A673 (cell line): ENCODE results near the gene ZBTB16. TPM values are rescaled to one million over a fixed set of nuclear protein-coding genes. Genes with fewer than 3 reads are reported as not detected.

Experiments used
- BruUV-seq: library from RNA; stranded (reverse); fragments of 400-500 nt; replicated peaks from 2 replicates; lab custom pipeline; 2021; lab: Mats Ljungman, UMichigan
- CTCF ChIA-PET: fragments of 300-600 bp; sonication (Branson Sonifier 250); formaldehyde crosslinking; loops from one replicate; lab custom pipeline; 2022; ENCODE audit warnings: antibody characterized with exemption; lab: Charles Lee
- POLR2A ChIA-PET: fragments of 300-600 bp; sonication (Branson Sonifier 250); formaldehyde crosslinking; loops from one replicate; lab custom pipeline; 2022; ENCODE audit warnings: antibody characterized with exemption; ENCODE audit not compliant: low non-redundant PET; lab: Charles Lee
- DNase-seq: peaks from one replicate; pipeline ENCODE4 v3.0.0-alpha.2; 2015; ENCODE audit warnings: low spot score
- H3K27ac ChIP-seq: fragments of 200-600 bp; sonication (generic); 2 replicates; pipeline ENCODE4 v1.5.1; 2016; ENCODE audit warnings: mixed run types, low read depth, mild to moderate bottlenecking, mixed read lengths, antibody characterized with exemption, low read length; ENCODE audit not compliant: poor library complexity, severe bottlenecking
- H3K27me3 ChIP-seq: fragments of 200-600 bp; sonication (generic); replicated peaks from 2 replicates; pipeline ENCODE4 v1.6.1; 2017; ENCODE audit warnings: mixed run types, low read depth, mild to moderate bottlenecking, mixed read lengths, antibody characterized with exemption, low read length; ENCODE audit not compliant: insufficient read depth, poor library complexity
- H3K36me3 ChIP-seq: fragments of 200-600 bp; sonication (generic); 2 replicates; pipeline ENCODE4 v1.6.1; 2016; ENCODE audit warnings: mixed run types, mild to moderate bottlenecking, mixed read lengths, antibody characterized with exemption, low read length; ENCODE audit not compliant: insufficient read depth, poor library complexity, severe bottlenecking
- H3K4me1 ChIP-seq: fragments of 200-600 bp; sonication (generic); 2 replicates; pipeline ENCODE4 v1.6.1; 2017; ENCODE audit warnings: mixed run types, mild to moderate bottlenecking, mixed read lengths, antibody characterized with exemption, low read length; ENCODE audit not compliant: insufficient read depth, poor library complexity, severe bottlenecking
- H3K4me3 ChIP-seq: fragments of 200-600 bp; sonication (generic); 2 replicates; pipeline ENCODE4 v1.5.1; 2016; ENCODE audit warnings: low read depth, mixed run types, mild to moderate bottlenecking, mixed read lengths, low read length; ENCODE audit not compliant: poor library complexity, severe bottlenecking
- H3K9me3 ChIP-seq: fragments of 200-600 bp; sonication (generic); 2 replicates; pipeline ENCODE4 v1.6.1; 2016; ENCODE audit warnings: mixed run types, low read depth, mild to moderate bottlenecking, mixed read lengths, antibody characterized with exemption, low read length; ENCODE audit not compliant: poor library complexity, severe bottlenecking
- CTCF ChIP-seq: fragments of 300-800, 200-600 bp; sonication (generic); conservative IDR thresholded peaks from 2 replicates; pipeline ENCODE4 v1.5.1; 2017; ENCODE audit warnings: low read depth, mild to moderate bottlenecking, antibody characterized with exemption, low read length, moderate library complexity, mixed read lengths
- EZH2 ChIP-seq: fragments of 200-600 bp; sonication (generic); IDR thresholded peaks from 2 replicates; pipeline ENCODE4 v1.6.1; 2017; ENCODE audit warnings: borderline replicate concordance, low read depth, mild to moderate bottlenecking, mixed read lengths, antibody characterized with exemption, low read length; ENCODE audit not compliant: poor library complexity, severe bottlenecking
- intact Hi-C: fragments of 100-400 bp; cut with micrococcal nuclease; formaldehyde crosslinking; loops from one replicate; pipeline ENCODE4 v1.10.0; 2022; ENCODE audit not compliant: unreplicated experiment
- total RNA-seq: library from RNA; stranded (reverse); gene quantifications from 2 replicates; pipeline ENCODE4 v1.2.3, GENCODE V29; 2021

The ZBTB16 gene
- total RNA-seq, 1 experiment from 2014 or later = 12.0 TPM

GRCh38 chr11:114140826-114141225 lies 81.3 kb downstream of the ZBTB16 start:
- Histone ChIP-seq H3K4me3 (no peak overlapping the region), H3K9me3 (no peaks in the 10 kb centered on the region), H3K36me3 (no peaks in the 10 kb centered on the region), H3K27ac (peak overlapping the region; percentile 91), H3K4me1 (peaks cover 97% of the 10 kb centered on the region), H3K27me3 (no peaks in the 10 kb centered on the region)
- intact Hi-C loops = no loop called here
- DNase-seq = no peak
- ChIA-PET CTCF (no interaction called here), POLR2A (no interaction called here)
- no TSS peak for BruUV-seq
- TF ChIP-seq CTCF (no peak), EZH2 (no peak)

- POLR2A ChIA-PET = no interaction called here
Measured at GRCh38 chr11:114141863-114142580, 82.5 kb downstream of the ZBTB16 start.

GRCh38 chr11:114142707-114143106 lies 83.2 kb downstream of the ZBTB16 start:
- Histone ChIP-seq H3K27ac (peak overlapping the region; percentile 91), H3K36me3 (no peaks in the 10 kb centered on the region), H3K27me3 (no peaks in the 10 kb centered on the region), H3K4me3 (no peak overlapping the region), H3K9me3 (no peaks in the 10 kb centered on the region), H3K4me1 (peaks cover 99% of the 10 kb centered on the region)
- POLR2A ChIA-PET = interaction anchor here (0.6 kb wide), 1 partner anchor 24 kb away, joined by 14 read pairs; no protein-coding TSS in a partner anchor
- no TSS peak for BruUV-seq
- CTCF ChIA-PET = no interaction called here
- intact Hi-C loops = loop anchor here (2.0 kb wide), 1 partner anchor 66 kb away; no protein-coding TSS in a partner anchor
- TF ChIP-seq EZH2 = no peak
- no peak for TF ChIP-seq CTCF
- peak; percentile 17 for DNase-seq

More at GRCh38 chr11:114141863-114142580, 82.5 kb downstream of the ZBTB16 start:
- intact Hi-C loops = loop anchor here (2.0 kb wide), 1 partner anchor 65 kb away; no protein-coding TSS in a partner anchor
- no peaks in the 10 kb centered on the region for H3K27me3 ChIP-seq
- CTCF ChIA-PET = no interaction called here
- TF ChIP-seq CTCF (no peak), EZH2 (no peak)
- H3K4me3 ChIP-seq = no peak overlapping the region
- BruUV-seq = no TSS peak
- peak; percentile 59 for DNase-seq
- no peaks in the 10 kb centered on the region for H3K36me3 ChIP-seq
- peaks cover 97% of the 10 kb centered on the region for H3K4me1 ChIP-seq
- H3K27ac ChIP-seq = peak overlapping the region; percentile 91
- H3K9me3 ChIP-seq = no peaks in the 10 kb centered on the region
